HG03139 (cell line): Measurements from ENCODE around the gene UPK3A.
A peak's percentile ranks its signal among the peaks of the same experiment; 100 is the strongest.
"Not testable (repeated sequence)": the region's sequence is repeated elsewhere in the genome, so short reads cannot be mapped to it uniquely, and the experiment has no call there.

Experiments
- ATAC-seq: cut with Tn5 transposase; IDR thresholded peaks from one replicate; pipeline ENCODE4 v1.9.1; 2021; ENCODE audit not compliant: unreplicated experiment

UPK3A gene

DNA sequence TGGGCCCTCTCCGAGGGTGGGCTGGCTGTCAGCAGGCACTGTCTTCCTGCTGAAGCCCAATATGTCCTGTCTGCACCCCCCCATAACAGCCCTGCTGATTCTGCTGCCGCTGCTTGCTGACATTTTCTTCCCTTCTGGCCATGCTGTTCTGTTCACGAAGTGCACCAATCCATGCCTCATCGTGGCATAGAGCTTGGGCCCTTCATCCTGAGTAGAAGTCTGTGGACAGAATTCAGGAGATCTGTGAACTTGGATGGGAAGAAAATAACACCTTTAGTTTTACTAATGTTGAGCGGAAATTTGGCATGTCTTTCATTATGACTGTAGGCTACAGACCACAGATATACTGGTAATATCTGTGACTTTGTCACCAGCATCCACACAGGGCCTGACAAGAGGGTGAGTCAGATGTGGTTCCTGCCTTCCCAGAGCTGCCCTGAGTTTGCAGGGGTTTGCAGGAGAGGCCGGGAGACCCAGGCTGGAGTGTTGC, 29.9 kb upstream of the UPK3A start:
- no peak for ATAC-seq

- not testable (repeated sequence) for ATAC-seq
Observed at GRCh38 chr22:45257941-45258340, 26.8 kb upstream of the UPK3A start.

GRCh38 chr22:45259754-45260394, 24.9 kb upstream of the UPK3A start:
- ATAC-seq: no peak

DNA sequence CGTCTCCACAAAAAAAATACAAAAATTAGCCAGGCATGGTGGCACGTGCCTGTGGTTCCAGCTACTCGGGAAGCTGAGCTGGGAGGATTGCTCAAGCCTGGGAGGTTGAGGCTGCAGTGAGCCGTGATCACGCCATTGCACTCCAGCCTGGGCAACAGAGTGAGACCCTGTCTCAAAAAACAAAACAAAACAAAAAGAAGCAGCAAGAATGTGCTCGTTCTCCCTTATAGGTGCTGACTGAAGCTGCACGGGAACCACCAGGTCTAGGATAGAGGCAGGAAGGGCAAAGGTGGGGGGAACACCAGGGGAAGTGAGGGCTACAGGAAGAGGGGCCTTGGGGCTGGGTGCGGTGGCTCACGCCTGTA, 24.4 kb upstream of the UPK3A start:
- not testable (repeated sequence) for ATAC-seq

- ATAC-seq: no peak
Observed at GRCh38 chr22:45261407-45262088, 23.2 kb upstream of the UPK3A start.

- no peak for ATAC-seq
Observed at GRCh38 chr22:45262195-45262930, 22.4 kb upstream of the UPK3A start.

DNA sequence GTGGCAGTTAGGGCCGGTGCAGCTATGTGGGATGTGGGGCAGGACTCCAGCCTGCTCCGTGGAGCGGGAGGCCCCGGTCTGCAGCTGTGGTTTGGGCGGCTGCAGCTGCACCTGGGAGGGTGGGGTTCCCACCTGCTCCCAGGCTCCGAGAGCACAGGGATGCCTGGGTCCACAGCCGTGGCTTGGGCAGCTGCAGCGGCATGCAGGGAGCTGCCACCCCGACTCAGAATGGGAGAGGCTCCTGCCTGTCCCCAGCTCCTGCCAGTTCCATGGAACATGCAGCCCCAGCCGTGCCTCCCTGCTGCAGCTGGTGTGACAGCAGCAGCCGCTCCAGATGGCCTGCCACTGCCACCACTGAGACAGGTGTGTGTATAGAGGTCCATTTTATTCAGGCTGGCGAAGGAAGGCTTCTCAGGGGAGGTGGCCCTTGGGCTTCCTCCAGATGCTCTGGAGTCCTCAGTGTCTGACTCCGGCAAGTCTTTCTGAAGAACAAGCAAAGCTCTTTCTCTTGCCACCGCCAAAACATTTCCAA, 21.8 kb upstream of the UPK3A start:
- ATAC-seq: peak; percentile 15

- peak; percentile 71 for ATAC-seq
Observed at GRCh38 chr22:45263463-45264269, 21.1 kb upstream of the UPK3A start.

DNA sequence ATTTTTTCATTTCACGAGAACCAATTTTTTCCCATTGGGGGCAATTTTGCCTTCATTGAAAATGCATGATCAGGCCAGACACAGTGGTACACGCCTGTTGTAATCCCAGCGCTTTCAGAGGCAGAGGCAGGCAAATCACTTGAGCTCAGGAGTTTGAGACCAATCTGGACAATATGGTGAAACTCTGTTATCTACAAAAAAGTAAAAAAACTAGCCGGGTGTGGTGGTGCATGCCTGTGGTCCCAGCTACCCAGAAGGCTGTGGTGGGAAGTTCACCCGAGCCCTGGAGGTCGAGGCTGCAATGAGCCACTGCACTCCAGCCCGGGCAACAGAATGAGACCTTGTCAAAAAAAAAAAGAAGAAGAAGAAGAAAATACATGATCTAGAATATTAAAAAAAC, 19.2 kb upstream of the UPK3A start:
- ATAC-seq: no peak

GRCh38 chr22:45268167-45268957, 16.4 kb upstream of the UPK3A start:
- ATAC-seq: no peak

- no peak for ATAC-seq
Observed at GRCh38 chr22:45268958-45269844, 15.5 kb upstream of the UPK3A start.

DNA sequence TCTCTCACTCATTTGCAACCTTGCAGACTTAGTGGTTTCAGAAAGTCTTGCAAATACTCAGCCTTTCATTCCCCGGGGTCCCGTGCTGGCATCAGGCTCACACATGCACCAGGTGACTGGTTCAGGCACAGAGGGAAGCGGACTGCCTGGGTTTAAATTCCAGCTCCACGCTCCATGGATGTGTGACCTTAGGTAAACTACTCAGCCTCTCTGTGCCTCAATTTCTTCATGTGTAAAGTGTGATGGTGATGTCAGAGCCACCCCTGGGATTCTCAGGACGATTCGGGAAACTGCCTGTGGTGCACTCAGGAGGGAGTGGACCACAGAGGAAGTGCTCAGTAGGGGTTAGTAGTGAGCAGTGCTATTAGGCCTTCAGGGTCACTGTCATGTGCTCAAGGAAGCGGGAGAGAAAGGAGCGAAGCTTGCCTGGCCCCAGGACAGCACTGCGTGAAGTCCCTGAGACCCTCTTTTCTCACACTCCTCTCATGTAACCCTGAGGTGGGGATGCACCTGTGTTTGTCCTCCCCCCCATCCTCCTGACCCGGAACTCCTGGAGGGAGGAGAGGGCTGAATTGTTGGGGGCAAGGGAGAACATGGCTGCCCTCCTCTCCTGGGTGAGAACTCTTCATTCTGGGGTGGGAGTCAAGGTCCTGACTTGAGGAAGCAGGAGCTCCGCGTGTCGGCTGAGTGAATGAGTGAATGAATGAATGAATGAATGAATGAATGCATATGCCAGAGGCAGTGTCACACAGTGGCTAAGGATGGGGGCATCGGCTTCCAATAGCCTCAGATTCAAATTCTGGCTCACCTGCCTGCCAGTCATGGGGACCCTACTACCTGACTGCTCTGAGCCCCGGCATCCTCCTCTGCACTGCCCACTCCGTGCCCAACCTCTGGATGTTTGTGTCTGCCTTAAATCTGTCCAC, 14.4 kb upstream of the UPK3A start:
- no peak for ATAC-seq

- no peak for ATAC-seq
Observed at GRCh38 chr22:45271667-45272201, 13.0 kb upstream of the UPK3A start.

DNA sequence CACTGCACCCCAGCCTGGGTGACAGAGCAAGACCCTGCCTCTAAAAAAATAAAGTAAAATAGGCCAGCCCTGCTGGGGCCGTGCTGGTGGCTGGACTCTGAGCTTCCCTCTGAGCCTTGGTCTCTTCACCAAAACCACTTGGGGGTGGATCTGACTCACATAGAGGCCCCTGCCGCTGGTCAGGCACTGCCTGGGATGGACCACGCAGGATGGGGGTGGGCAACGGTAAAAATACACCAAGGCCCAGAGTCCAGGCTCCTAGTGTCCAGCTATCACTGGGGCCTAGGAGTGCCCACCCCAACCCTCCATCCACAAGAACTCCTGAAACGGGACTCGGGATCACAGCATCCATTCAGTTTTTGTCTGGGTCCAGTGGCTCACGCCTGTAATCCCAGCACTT, 12.3 kb upstream of the UPK3A start:
- ATAC-seq: no peak

DNA sequence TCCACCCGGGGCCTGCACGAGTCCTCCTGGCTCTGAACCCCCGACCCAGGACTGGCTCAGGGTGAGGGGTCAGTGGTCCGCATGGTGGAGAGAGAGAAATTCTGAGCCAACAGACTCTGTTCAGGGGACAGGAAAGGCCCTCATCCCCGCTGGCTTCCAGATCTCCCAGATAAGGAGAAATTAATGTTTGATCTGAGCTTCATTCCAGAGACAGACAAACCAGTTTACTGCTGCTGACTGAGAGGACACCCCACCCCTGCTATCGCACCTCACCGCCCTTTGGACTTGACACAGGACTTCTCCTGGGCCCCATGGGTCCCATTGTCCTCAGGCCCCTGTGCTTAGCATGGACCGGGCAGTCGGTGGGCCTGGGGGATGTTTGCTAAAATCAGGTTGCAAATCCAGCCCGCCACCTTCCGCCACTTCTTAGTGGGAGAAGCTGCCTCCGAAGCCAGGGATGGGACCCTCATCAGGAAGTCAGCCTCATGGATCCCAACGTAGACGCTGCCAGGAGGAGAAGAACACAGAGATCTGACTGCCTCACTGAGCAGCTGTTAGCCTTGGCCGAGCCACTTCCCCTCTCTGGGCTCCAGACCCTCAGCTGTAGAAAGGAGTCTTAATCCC, 11.2 kb upstream of the UPK3A start:
- no peak for ATAC-seq

GRCh38 chr22:45276507-45277105, 8.1 kb upstream of the UPK3A start:
- no peak for ATAC-seq

DNA sequence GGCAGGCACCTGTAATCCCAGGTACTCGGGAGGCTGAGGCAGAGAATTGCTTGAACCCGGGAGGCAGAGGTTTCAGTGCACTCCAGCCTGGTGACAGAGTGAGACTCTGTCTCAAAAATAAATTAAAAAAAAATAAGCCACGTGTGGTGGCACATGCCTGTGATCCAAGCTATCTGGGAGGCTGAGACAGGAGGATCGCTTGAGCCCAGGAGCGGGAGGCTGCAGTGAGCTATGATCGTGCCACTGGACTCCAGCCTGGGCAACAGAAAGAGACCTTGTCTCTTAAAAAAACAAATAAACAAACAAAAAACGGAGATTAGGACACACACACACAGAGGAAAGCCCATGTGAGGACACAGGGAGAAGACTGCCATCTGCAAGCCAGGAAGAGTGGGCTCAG, 7.0 kb upstream of the UPK3A start:
- not testable (repeated sequence) for ATAC-seq
